GM21717 (cell line): ENCODE results near the gene ARHGAP31.
"Not testable (repeated sequence)": the region's sequence is repeated elsewhere in the genome, so short reads cannot be mapped to it uniquely, and the experiment has no call there.

Experiments used
- ATAC-seq: cut with Tn5 transposase; IDR thresholded peaks from one replicate; pipeline ENCODE4 v1.9.1; 2021; ENCODE audit warnings: mild to moderate bottlenecking, moderate library complexity; ENCODE audit not compliant: unreplicated experiment

ARHGAP31 gene

DNA sequence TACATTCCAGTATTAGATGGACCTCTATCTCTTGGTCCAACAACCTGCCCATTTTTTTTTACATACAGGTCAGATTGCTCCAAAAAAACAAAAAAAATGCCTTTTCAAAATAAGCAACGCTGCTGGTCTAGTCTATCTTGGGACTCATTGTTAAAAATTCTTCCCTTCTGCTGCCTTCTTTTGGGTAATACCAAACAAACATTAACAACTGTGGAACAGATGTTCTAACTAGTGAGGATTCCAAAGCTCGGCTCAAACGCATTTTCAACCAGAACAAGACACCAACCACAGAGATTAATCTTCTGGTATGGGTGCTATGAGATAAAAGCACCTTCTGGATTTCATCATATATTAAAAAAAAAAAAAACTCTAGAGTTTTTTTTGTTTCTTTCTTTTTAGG lies 24.7 kb downstream of the ARHGAP31 start:
- ATAC-seq = no peak

DNA sequence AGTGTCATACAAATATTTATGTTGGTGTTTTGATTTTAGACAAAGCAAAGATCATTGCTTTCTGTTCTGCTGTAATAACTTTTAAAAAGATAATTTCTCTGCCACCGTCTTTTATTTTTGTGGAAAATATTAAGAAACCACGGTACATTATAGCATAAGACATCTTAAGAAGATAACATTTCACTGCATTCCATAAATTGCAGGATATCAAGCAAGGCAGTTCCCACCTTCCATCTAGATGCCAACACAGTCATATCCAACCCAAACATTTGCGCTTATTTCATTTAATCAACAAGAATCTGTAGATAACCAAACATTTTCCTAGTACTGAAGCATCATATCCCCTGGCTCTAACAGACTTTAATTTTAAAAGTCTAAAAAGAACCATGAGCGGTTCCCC lies 25.1 kb downstream of the ARHGAP31 start:
- ATAC-seq = no peak

GRCh38 chr3:119320785-119321184 lies 26.6 kb downstream of the ARHGAP31 start:
- not testable (repeated sequence) for ATAC-seq

- ATAC-seq = peak; percentile 34
Observed at GRCh38 chr3:119322021-119322834, 28.0 kb downstream of the ARHGAP31 start.

- peak; percentile 91 for ATAC-seq
Observed at GRCh38 chr3:119322835-119323722, 28.9 kb downstream of the ARHGAP31 start.

DNA sequence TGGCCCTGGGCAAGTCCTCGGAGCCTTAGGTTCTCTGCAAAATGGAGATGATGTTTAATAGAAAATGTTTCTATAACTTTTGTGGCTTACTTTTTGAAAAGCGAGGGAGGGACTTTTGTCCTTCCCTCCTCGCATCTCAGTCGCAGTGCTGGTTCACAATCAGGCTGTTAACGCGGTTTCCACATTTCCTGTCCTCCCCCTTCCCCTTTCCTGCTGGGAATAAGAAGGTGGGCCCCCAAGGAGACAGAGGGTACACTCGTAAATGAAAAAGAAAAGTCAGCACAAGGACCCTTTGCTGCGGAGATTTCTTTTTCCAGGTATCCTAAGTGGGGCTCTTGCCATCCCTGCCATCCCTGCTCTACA lies 29.5 kb downstream of the ARHGAP31 start:
- no peak for ATAC-seq

DNA sequence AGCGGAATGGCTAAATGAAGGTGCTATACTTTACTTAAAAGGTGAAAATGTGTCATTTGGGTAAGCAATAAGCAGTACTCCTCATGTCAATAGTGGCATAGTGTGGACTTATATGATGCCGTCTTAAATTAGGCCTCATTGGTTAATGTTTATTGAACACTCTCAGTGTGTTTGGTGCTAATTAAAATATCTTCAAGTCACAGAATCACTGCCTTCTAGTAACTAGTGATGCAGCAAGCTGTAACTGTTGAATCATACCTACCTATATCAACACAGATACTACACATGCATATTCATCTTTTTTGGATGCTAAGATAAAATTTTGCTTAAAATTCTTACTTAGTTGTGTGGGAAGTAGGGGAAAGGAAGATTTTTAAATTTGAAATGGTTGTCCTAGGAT lies 30.7 kb downstream of the ARHGAP31 start:
- no peak for ATAC-seq

GRCh38 chr3:119326976-119327375 lies 32.8 kb downstream of the ARHGAP31 start:
- no peak for ATAC-seq

DNA sequence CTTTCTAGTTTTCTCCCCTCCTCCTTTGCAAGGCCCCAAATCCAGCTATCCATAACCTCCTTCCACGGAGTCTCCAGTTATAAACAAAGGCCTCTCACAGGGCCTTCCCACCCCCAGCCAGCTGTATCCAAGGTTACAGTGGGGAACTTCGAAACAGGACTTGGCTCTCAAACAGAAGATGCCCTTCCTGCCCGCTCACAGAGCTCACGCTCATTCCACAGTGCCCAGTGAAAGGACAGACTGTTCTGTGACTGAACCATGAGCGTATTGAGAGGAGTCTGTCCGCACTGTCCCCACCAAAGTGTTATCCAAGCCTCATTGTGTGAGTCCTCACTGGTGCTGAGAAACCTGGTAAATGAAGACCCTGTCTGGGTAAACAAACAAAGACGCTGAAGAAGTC lies 35.4 kb downstream of the ARHGAP31 start:
- ATAC-seq = no peak

- ATAC-seq = no peak
Observed at GRCh38 chr3:119330181-119330580, 36.0 kb downstream of the ARHGAP31 start.

- no peak for ATAC-seq
Observed at GRCh38 chr3:119330858-119331257, 36.7 kb downstream of the ARHGAP31 start.

- ATAC-seq = no peak
Observed at GRCh38 chr3:119331661-119332060, 37.5 kb downstream of the ARHGAP31 start.

GRCh38 chr3:119333773-119334509 lies 39.8 kb downstream of the ARHGAP31 start:
- no peak for ATAC-seq

- no peak for ATAC-seq
Observed at GRCh38 chr3:119336823-119337222, 42.6 kb downstream of the ARHGAP31 start.

GRCh38 chr3:119337407-119337806 lies 43.2 kb downstream of the ARHGAP31 start:
- ATAC-seq = not testable (repeated sequence)

- ATAC-seq = no peak
Observed at GRCh38 chr3:119338754-119339153, 44.6 kb downstream of the ARHGAP31 start.

DNA sequence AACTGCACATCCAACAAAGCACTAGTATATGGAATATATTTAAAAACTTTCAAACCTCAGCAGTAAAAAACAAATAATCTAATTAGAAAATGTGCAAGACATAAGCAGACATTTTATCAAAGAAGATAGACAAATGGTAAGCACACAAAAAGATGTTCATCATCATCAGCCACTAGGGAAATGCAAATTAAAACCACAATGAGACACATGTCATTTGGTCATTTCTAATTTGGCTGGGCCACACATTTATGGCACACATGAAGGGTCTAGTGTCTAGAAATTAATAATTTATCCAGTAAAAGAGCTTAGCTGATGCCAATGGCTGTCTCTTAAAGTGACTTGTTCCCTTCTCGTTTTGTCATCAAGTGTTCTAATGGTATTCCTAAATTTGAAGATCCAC lies 45.8 kb downstream of the ARHGAP31 start:
- no peak for ATAC-seq

DNA sequence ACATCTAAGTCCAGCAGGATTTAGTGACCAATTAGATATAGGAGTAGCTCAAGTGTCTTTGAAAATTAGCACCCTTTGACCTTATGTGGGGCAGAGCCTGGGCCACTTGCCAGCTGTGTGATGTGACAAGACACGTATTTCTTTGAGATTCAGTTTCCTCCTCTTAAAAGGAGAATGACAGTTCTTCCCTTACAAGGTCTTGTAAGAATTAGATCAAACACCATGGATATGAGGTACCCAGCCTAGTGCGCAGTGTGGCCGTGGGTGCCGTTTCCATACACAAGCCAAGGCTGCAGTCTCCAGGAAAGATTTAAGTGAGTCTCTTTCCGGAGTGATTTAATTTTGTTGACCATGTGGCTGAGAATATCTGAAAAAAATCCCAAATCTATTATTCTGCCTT lies 46.3 kb downstream of the ARHGAP31 start:
- no peak for ATAC-seq

GRCh38 chr3:119342176-119342575 lies 48.0 kb downstream of the ARHGAP31 start:
- ATAC-seq = no peak

DNA sequence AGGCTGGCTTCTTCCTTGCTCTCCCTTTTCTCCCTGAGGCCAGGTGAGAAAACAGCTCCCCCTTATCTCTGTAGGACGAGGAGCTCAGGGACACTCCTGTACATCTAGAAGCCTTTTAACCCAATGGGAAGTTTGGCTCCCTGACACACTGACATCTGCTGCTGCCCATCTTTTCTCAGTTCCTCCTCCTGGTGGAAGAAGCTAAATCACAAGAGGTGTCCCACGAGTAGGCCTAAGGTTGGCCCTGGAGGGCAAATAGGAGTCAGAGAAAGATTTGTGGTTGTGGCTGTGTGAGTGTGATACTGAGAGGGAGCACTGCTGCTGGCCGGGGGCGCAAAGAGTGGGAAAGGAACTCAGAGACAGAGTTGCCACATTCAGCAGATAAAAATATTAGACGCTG lies 49.5 kb downstream of the ARHGAP31 start:
- peak; percentile 84 for ATAC-seq

GRCh38 chr3:119346076-119346496 lies 51.9 kb downstream of the ARHGAP31 start:
- ATAC-seq = no peak
